ENCODE results near the gene PIMREG. TPM values are rescaled to one million over a fixed set of nuclear protein-coding genes. Genes with fewer than 3 reads are reported as not detected.

Gene PIMREG
- total RNA-seq, 1 donor from 2014 or later, result 10.4 TPM

DNA sequence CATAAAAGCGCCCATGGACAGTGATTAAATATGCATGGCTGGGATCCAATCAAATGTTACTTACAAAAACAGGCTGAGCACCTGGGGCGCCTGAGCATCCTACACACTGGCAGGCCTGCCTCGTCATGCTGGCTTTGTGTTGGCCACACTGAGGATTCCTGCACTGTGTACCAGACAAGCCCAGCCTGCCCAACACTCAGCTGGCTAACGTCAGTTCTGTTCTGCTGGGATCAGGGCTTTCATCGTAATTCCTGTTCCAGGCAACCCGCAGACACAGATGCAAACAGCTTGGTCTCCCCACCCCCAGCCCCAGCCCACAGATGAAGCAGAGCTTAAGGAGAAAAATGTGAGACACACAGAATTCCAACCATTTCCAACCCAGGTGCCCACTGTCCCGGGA lies 30.7 kb downstream of the PIMREG start:
- H3K4me3 ChIP-seq (ENCODE audit: low read depth, low read length), result no peak overlapping the region
- TF ChIP-seq, protein P1, sequence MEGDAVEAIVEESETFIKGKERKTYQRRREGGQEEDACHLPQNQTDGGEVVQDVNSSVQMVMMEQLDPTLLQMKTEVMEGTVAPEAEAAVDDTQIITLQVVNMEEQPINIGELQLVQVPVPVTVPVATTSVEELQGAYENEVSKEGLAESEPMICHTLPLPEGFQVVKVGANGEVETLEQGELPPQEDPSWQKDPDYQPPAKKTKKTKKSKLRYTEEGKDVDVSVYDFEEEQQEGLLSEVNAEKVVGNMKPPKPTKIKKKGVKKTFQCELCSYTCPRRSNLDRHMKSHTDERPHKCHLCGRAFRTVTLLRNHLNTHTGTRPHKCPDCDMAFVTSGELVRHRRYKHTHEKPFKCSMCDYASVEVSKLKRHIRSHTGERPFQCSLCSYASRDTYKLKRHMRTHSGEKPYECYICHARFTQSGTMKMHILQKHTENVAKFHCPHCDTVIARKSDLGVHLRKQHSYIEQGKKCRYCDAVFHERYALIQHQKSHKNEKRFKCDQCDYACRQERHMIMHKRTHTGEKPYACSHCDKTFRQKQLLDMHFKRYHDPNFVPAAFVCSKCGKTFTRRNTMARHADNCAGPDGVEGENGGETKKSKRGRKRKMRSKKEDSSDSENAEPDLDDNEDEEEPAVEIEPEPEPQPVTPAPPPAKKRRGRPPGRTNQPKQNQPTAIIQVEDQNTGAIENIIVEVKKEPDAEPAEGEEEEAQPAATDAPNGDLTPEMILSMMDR (IDR thresholded peaks at IDR 0.05; ENCODE audit: insufficient read depth, low read length, poor library complexity, severe bottlenecking), result no peak
- DNase-seq (ENCODE audit: low read depth), result no peak

DNA sequence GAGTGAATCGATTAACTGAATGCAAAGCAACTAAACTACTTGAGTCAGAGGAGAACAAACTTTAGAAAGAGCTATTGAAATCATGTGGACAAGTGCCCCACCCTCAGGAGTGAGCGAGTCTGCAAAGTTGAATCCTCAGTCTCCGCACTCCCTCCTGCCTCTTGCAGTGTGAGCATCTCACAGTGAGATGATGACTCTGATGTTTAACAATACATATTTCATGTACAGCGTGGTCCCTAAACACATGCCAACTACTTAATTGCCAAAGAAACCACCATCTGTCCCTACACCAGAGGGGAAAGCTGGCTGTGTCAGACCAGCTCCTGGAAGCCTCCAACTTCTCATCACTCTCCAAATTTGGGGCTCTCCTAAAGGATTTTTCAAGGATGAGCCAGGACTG lies 31.2 kb downstream of the PIMREG start:
- no peak overlapping the region for H3K4me3 ChIP-seq (ENCODE audit: low read depth, low read length)
- TF ChIP-seq, protein P1 (IDR thresholded peaks at IDR 0.05; ENCODE audit: insufficient read depth, low read length, poor library complexity, severe bottlenecking), result no peak
- DNase-seq (ENCODE audit: low read depth), result no peak
- no peaks in the 10 kb centered on the region for H3K36me3 ChIP-seq (ENCODE audit: control insufficient read depth, insufficient read depth, low read length)
- peaks cover 2% of the 10 kb centered on the region for H3K27me3 ChIP-seq (ENCODE audit: control insufficient read depth, insufficient read depth, low read length)

More for the DNA sequence above, 30.7 kb downstream of the PIMREG start:
- Histone ChIP-seq H3K27me3 (ENCODE audit: control insufficient read depth, insufficient read depth, low read length) (no peaks in the 10 kb centered on the region), H3K36me3 (ENCODE audit: control insufficient read depth, insufficient read depth, low read length) (no peaks in the 10 kb centered on the region)

DNA sequence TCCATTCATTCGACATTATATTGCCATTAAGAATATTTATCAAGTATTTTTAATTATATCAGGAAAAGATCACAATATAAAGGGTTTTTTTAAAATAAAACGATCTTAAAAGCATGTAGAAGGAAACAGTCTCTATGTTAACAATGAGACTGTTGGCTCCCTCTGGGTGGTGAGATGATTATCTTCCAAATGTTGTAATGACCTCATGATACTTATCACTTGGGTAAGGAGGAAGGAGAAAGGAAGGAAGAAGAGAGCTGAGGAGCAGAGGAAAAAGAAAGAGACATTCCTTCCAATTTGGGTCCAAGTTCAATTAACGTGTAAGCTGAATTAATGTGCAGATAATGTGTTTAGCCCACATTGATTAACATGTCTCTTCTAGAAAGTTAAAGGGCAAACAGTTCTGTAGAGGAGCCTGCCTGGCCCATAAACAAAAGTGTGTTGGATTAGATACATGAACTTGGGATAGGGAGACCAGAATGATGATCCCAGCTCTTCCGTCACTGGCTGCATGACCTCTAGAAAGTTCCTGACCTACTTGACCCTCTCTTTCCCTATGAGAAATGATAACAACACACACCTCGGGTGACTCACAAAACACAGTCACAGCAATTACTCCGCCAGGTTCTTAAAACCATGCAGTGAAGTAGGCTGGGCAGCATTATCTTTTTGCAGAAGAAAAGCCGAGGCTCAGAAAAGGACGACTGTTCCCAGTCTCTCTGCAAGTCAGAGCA lies 32.0 kb downstream of the PIMREG start:
- no peak for DNase-seq (ENCODE audit: low read depth)
- H3K27me3 ChIP-seq (ENCODE audit: control insufficient read depth, insufficient read depth, low read length), result peaks cover 6% of the 10 kb centered on the region
- TF ChIP-seq, protein P1 (IDR thresholded peaks at IDR 0.05; ENCODE audit: insufficient read depth, low read length, poor library complexity, severe bottlenecking), result no peak
- no peaks in the 10 kb centered on the region for H3K36me3 ChIP-seq (ENCODE audit: control insufficient read depth, insufficient read depth, low read length)
- no peak overlapping the region for H3K4me3 ChIP-seq (ENCODE audit: low read depth, low read length)

DNA sequence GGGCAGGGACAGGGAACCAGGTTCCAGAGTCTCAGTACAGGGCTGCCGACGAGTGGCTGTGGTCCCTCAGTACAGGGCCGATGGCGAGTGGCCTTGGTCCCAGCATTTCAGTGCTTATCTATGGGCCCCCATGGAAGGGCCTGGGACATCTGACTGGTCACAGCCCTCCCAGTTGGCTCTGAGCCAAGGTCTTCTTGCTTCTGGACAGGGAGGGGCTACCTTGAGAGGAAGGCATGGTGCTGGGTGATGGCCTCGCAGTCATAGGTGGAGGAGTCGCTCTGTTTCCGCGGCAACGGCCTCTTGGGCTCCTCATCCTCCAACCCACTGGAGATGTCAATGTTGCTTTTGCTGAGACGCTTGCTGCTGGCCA lies 32.5 kb downstream of the PIMREG start:
- TF ChIP-seq, protein P1 (IDR thresholded peaks at IDR 0.05; ENCODE audit: insufficient read depth, low read length, poor library complexity, severe bottlenecking), result no peak

DNA sequence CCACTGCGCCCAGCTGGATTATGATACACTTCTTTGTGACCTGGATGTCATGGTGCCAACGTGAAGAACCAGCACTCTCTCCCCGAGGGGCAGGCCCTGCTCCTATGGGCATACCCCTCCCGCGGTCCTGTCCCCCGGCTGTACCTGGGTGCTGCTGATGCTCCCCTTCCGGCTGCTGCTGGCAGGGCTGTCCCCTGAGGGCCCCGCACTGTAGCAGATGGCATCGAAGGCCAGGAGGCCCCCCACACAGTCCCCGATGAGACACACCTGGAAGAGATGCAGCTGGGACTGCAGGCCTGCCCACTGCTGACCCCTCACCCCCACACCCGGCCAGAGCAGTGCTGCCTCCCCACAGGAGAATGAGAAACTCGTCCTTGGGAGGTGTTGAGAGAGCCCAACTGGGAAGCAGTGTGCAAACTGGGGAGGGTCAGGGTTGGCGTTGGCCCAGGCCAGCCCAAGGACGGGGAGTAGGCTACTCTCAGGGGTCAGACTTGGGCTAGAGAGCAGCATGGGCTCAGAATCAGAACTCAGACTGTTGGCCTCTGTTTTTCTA lies 33.7 kb downstream of the PIMREG start:
- TF ChIP-seq, protein P1 (IDR thresholded peaks at IDR 0.05; ENCODE audit: insufficient read depth, low read length, poor library complexity, severe bottlenecking), result no peak
- Histone ChIP-seq H3K4me3 (ENCODE audit: low read depth, low read length) (no peak overlapping the region), H3K27me3 (ENCODE audit: control insufficient read depth, insufficient read depth, low read length) (peaks cover 6% of the 10 kb centered on the region), H3K36me3 (ENCODE audit: control insufficient read depth, insufficient read depth, low read length) (no peaks in the 10 kb centered on the region)
- no peak for DNase-seq (ENCODE audit: low read depth)

More for the DNA sequence above, 32.5 kb downstream of the PIMREG start:
- no peaks in the 10 kb centered on the region for H3K36me3 ChIP-seq (ENCODE audit: control insufficient read depth, insufficient read depth, low read length)
- H3K4me3 ChIP-seq (ENCODE audit: low read depth, low read length), result no peak overlapping the region
- peaks cover 6% of the 10 kb centered on the region for H3K27me3 ChIP-seq (ENCODE audit: control insufficient read depth, insufficient read depth, low read length)
- DNase-seq (ENCODE audit: low read depth), result no peak
